Right lobe of liver (tissue), 6 donors: ENCODE results near the gene DYNC1I2. TPM values are rescaled to one million over a fixed set of nuclear protein-coding genes. Genes with fewer than 3 reads are reported as not detected.
A peak's percentile ranks its signal among the peaks of the same experiment; 100 is the strongest.

Experiments used
- ATAC-seq, 4 donors: fragments of 200-7000 bp; cut with Tn5 transposase; one replicate each; pipeline ENCODE4 v1.9.1; 2020; ENCODE audit warnings: mild to moderate bottlenecking in 4 of 4, moderate library complexity in 4 of 4
- DNase-seq, 3 donors: peaks; one replicate each; pipeline ENCODE4 v3.0.0-alpha.2; 2020
- H3K27ac ChIP-seq, 3 donors: fragments of 200-600 bp; one replicate each; pipeline ENCODE4 v1.8.0; 2022
- H3K27me3 ChIP-seq, 2 donors: fragments of 200-600 bp; one replicate each; pipeline ENCODE4 v1.8.0; 2022
- H3K36me3 ChIP-seq, 4 donors: fragments of 200-600 bp; sonication (generic) in 1 of 4; one replicate each; pipeline versions ENCODE4 v1.5.1 to v1.8.0; 2017 to 2022; ENCODE audit warnings: control low read depth in 1 of 4
- H3K4me1 ChIP-seq, 4 donors: fragments of 200-600 bp; sonication (generic) in 1 of 4; one replicate each; pipeline versions ENCODE4 v1.5.1 to v1.8.0; 2017 to 2022; ENCODE audit warnings: control low read depth in 1 of 4
- H3K4me3 ChIP-seq, 3 donors: fragments of 200-600 bp; one replicate each; pipeline ENCODE4 v1.8.0; 2022
- H3K9me3 ChIP-seq, 4 donors: fragments of 200-600 bp; sonication (generic) in 1 of 4; one replicate each; pipeline versions ENCODE4 v1.5.1 to v1.8.0; 2017 to 2022; ENCODE audit warnings: control low read depth in 1 of 4
- CTCF ChIP-seq, 4 donors: fragments of 200-600 bp in 3 of 4; fragments of 450-650 bp in 1 of 4; IDR thresholded peaks; one replicate each; pipeline versions ENCODE4 v1.5.1 to v1.8.0; 2016 to 2022; ENCODE audit warnings: antibody characterized with exemption in 4 of 4, mild to moderate bottlenecking in 2 of 4
- POLR2A ChIP-seq: fragments of 450-650 bp; IDR thresholded peaks from one replicate; pipeline ENCODE4 v1.6.1; 2017; ENCODE audit warnings: antibody characterized with exemption, mild to moderate bottlenecking
- WGBS: methylation state at CpG from one replicate; pipeline ENCODE4 v1.1.6; 2018; ENCODE audit warnings: low coverage, low lambda C conversion rate; ENCODE audit not compliant: insufficient coverage; ENCODE audit errors: missing lambda C conversion rate; 5-methylcytosine and 5-hydroxymethylcytosine counted together
- intact Hi-C, 2 donors: fragments of 100-400 bp; cut with DNase I; formaldehyde crosslinking; loops; one replicate each; pipeline versions ENCODE4 v1.11.2 to v1.14.1; 2022
- total RNA-seq, 6 experiments: library from RNA; depleted of rRNA in 2 of 6; stranded (reverse); fragments of >200 nt in 2 of 6; fragmentation: NEBNext Ultra II Directional in 3 of 6; extraction: Animal tissue kit (Norgen Biotek cat#: 25700) in 3 of 6; gene quantifications; one replicate each; pipeline versions ENCODE4 v1.1.0 to v1.2.4, GENCODE V29; 2016 to 2023
- donor health status: DM: no; HTN: yes; CAD: no.
- donor health status: DM: no; HTN: no; CAD: no.
- donor health status: DM: no; HTN: no; CAD: no.
- donor health status: DM: no; HTN: yes; CAD: no.
- donor health status: DM: no; HTN: yes; CAD: no.

DYNC1I2 gene
- total RNA-seq, 6 experiments from 2014 or later = 19.1 to 33.6 (median 28.6) TPM

GRCh38 chr2:171719660-171720059, 32.4 kb downstream of the DYNC1I2 start:
- no peak for ATAC-seq
- whole genome bisulfite sequencing = 83% methylated on average over 3 of the region's 3 CpGs

GRCh38 chr2:171723716-171724683, 36.7 kb downstream of the DYNC1I2 start:
- TF ChIP-seq POLR2A (no peak), CTCF (IDR thresholded peaks at IDR 0.05) (peak in 1 of 4 donors; percentile 19)
- intact Hi-C loops = no loop called here
- DNase-seq = no peak
- no peaks in the 10 kb centered on the region for H3K9me3 ChIP-seq
- H3K27ac ChIP-seq = no peak overlapping the region
- no peaks in the 10 kb centered on the region for H3K27me3 ChIP-seq
- peaks cover 0 to 7% (median 4%) of the 10 kb centered on the region in 4 donors for H3K36me3 ChIP-seq
- 87% methylated on average over 12 of the region's 12 CpGs for WGBS
- peak; percentile 31 to 70 (median 49) for ATAC-seq
- H3K4me3 ChIP-seq = no peak overlapping the region
- peaks cover 0 to 19% (median 9%) of the 10 kb centered on the region in 4 donors for H3K4me1 ChIP-seq

More at GRCh38 chr2:171719660-171720059, 32.4 kb downstream of the DYNC1I2 start:
- H3K4me1 ChIP-seq = no peaks in the 10 kb centered on the region
- no peak for DNase-seq
- TF ChIP-seq CTCF (IDR thresholded peaks at IDR 0.05) (no peak), POLR2A (no peak)
- no peaks in the 10 kb centered on the region for H3K9me3 ChIP-seq
- H3K27me3 ChIP-seq = no peaks in the 10 kb centered on the region
- peaks cover 0 to 15% (median 4%) of the 10 kb centered on the region in 4 donors for H3K36me3 ChIP-seq
- H3K4me3 ChIP-seq = no peak overlapping the region
- intact Hi-C loops = no loop called here
- H3K27ac ChIP-seq = no peak overlapping the region

GRCh38 chr2:171726847-171727450, 39.7 kb downstream of the DYNC1I2 start:
- WGBS = 93% methylated on average over 1 of the region's 1 CpG
- DNase-seq (no peak), ATAC-seq (no peak)
- Histone ChIP-seq H3K4me1 (peaks cover 0 to 33% (median 15%) of the 10 kb centered on the region in 4 donors), H3K9me3 (no peaks in the 10 kb centered on the region), H3K27ac (no peak overlapping the region), H3K36me3 (peaks cover 0 to 8% (median 4%) of the 10 kb centered on the region in 4 donors), H3K27me3 (no peaks in the 10 kb centered on the region), H3K4me3 (no peak overlapping the region)
- no peak for TF ChIP-seq CTCF (IDR thresholded peaks at IDR 0.05)
- no peak for TF ChIP-seq POLR2A
- intact Hi-C loops = no loop called here

- Histone ChIP-seq H3K27ac (peak overlapping the region; percentile 50 to 63 (median 50)), H3K9me3 (no peaks in the 10 kb centered on the region), H3K36me3 (peaks cover 0 to 8% (median 4%) of the 10 kb centered on the region in 4 donors), H3K4me1 (peaks cover 0 to 33% (median 15%) of the 10 kb centered on the region in 4 donors), H3K4me3 (no peak overlapping the region), H3K27me3 (no peaks in the 10 kb centered on the region)
- 36% methylated on average over 3 of the region's 3 CpGs for WGBS
- peak; percentile 89 to 97 (median 93) for ATAC-seq
- intact Hi-C loops = no loop called here
- no peak for DNase-seq
- TF ChIP-seq CTCF (IDR thresholded peaks at IDR 0.05) (no peak), POLR2A (no peak)
Measured at GRCh38 chr2:171728989-171729951, 42.0 kb downstream of the DYNC1I2 start.
